ENCODE measurements around the gene ATRX.

Gene ATRX

GRCh38 chrX:77802201-77802600 lies 16.2 kb upstream of the ATRX start:
- Histone ChIP-seq H3K9ac (no peak overlapping the region), H3K27ac (no peak overlapping the region), H3K4me1 (no peaks in the 10 kb centered on the region), H3K27me3 (ENCODE audit: control insufficient read depth, insufficient read depth, low read length) (no peaks in the 10 kb centered on the region), H3K79me2 (no peaks in the 10 kb centered on the region), H3K9me3 (ENCODE audit: control insufficient read depth, low read length) (no peaks in the 10 kb centered on the region), H2AFZ (no peak overlapping the region), H3K4me3 (ENCODE audit: low read depth, low read length) (no peak overlapping the region), H3K4me2 (ENCODE audit: low read length) (no peak overlapping the region), H3K36me3 (ENCODE audit: control insufficient read depth, insufficient read depth, low read length) (no peaks in the 10 kb centered on the region)
- no peak for TF ChIP-seq CTCF (IDR thresholded peaks at IDR 0.05)

- TF ChIP-seq CTCF (IDR thresholded peaks at IDR 0.05): no peak
- no peak overlapping the region for H3K4me3 ChIP-seq (ENCODE audit: low read depth, low read length)
- no peaks in the 10 kb centered on the region for H3K79me2 ChIP-seq
- no peak overlapping the region for H2AFZ ChIP-seq
- no peak overlapping the region for H3K4me2 ChIP-seq (ENCODE audit: low read length)
- no peaks in the 10 kb centered on the region for H3K9me3 ChIP-seq (ENCODE audit: control insufficient read depth, low read length)
- no peak overlapping the region for H3K9ac ChIP-seq
- no peaks in the 10 kb centered on the region for H3K4me1 ChIP-seq
- no peaks in the 10 kb centered on the region for H3K27me3 ChIP-seq (ENCODE audit: control insufficient read depth, insufficient read depth, low read length)
- H3K27ac ChIP-seq: no peak overlapping the region
- no peaks in the 10 kb centered on the region for H3K36me3 ChIP-seq (ENCODE audit: control insufficient read depth, insufficient read depth, low read length)
Observed at GRCh38 chrX:77795124-77795523, 9.1 kb upstream of the ATRX start.

GRCh38 chrX:77793946-77794345 lies 7.9 kb upstream of the ATRX start:
- Histone ChIP-seq H3K4me2 (ENCODE audit: low read length) (no peak overlapping the region), H3K79me2 (no peaks in the 10 kb centered on the region), H3K27ac (no peak overlapping the region), H3K9me3 (ENCODE audit: control insufficient read depth, low read length) (no peaks in the 10 kb centered on the region), H3K9ac (no peak overlapping the region), H3K4me1 (no peaks in the 10 kb centered on the region), H2AFZ (no peak overlapping the region), H3K4me3 (ENCODE audit: low read depth, low read length) (no peak overlapping the region), H3K27me3 (ENCODE audit: control insufficient read depth, insufficient read depth, low read length) (no peaks in the 10 kb centered on the region), H3K36me3 (ENCODE audit: control insufficient read depth, insufficient read depth, low read length) (no peaks in the 10 kb centered on the region)
- no peak for TF ChIP-seq CTCF (IDR thresholded peaks at IDR 0.05)

GRCh38 chrX:77788050-77788449 lies 2.0 kb upstream of the ATRX start:
- no peak for TF ChIP-seq CTCF (IDR thresholded peaks at IDR 0.05)
- Histone ChIP-seq H3K27me3 (ENCODE audit: control insufficient read depth, insufficient read depth, low read length) (no peaks in the 10 kb centered on the region), H3K9me3 (ENCODE audit: control insufficient read depth, low read length) (no peaks in the 10 kb centered on the region), H2AFZ (no peak overlapping the region), H3K27ac (no peak overlapping the region), H3K36me3 (ENCODE audit: control insufficient read depth, insufficient read depth, low read length) (no peaks in the 10 kb centered on the region), H3K4me3 (ENCODE audit: low read depth, low read length) (peak overlapping the region; percentile 5), H3K4me2 (ENCODE audit: low read length) (no peak overlapping the region), H3K9ac (no peak overlapping the region), H3K79me2 (peaks cover 2% of the 10 kb centered on the region), H3K4me1 (no peaks in the 10 kb centered on the region)

- H3K4me3 ChIP-seq (ENCODE audit: low read depth, low read length): peak overlapping the region; percentile 74
- no peaks in the 10 kb centered on the region for H3K4me1 ChIP-seq
- H3K27me3 ChIP-seq (ENCODE audit: control insufficient read depth, insufficient read depth, low read length): no peaks in the 10 kb centered on the region
- H3K9me3 ChIP-seq (ENCODE audit: control insufficient read depth, low read length): no peaks in the 10 kb centered on the region
- H2AFZ ChIP-seq: peak overlapping the region; percentile 68
- TF ChIP-seq CTCF (IDR thresholded peaks at IDR 0.05): no peak
- no peak overlapping the region for H3K9ac ChIP-seq
- H3K27ac ChIP-seq: peak overlapping the region; percentile 86
- no peaks in the 10 kb centered on the region for H3K36me3 ChIP-seq (ENCODE audit: control insufficient read depth, insufficient read depth, low read length)
- H3K4me2 ChIP-seq (ENCODE audit: low read length): peak overlapping the region; percentile 63
- H3K79me2 ChIP-seq: peaks cover 11% of the 10 kb centered on the region
Observed at GRCh38 chrX:77786365-77786680, 307 bp upstream of the ATRX start.
